Measurements from ENCODE around the gene LRBA.

GRCh38 chr4:150999086-150999485, 16.0 kb downstream of the LRBA start:
- TF ChIP-seq HMGXB4 (CRISPR knock-in tag; IDR thresholded peaks at IDR 0.05) (no peak), NR2C2 (CRISPR knock-in tag; IDR thresholded peaks at IDR 0.05) (no peak), CTCF (IDR thresholded peaks at IDR 0.05) (no peak), FOXK1 (CRISPR knock-in tag; IDR thresholded peaks at IDR 0.05) (no peak), ZSCAN18 (CRISPR knock-in tag; IDR thresholded peaks at IDR 0.05) (no peak), CREB1 (CRISPR knock-in tag; IDR thresholded peaks at IDR 0.05) (no peak), PRDM15 (CRISPR knock-in tag; IDR thresholded peaks at IDR 0.05) (no peak), FOXP4 (CRISPR knock-in tag; IDR thresholded peaks at IDR 0.05) (no peak), ATF3 (CRISPR knock-in tag; conservative IDR thresholded peaks at IDR 0.05) (no peak), ELF4 (CRISPR knock-in tag; IDR thresholded peaks at IDR 0.05; ENCODE audit: low read depth) (no peak)
